Measurements from ENCODE around the gene PLEKHG1.

DNA sequence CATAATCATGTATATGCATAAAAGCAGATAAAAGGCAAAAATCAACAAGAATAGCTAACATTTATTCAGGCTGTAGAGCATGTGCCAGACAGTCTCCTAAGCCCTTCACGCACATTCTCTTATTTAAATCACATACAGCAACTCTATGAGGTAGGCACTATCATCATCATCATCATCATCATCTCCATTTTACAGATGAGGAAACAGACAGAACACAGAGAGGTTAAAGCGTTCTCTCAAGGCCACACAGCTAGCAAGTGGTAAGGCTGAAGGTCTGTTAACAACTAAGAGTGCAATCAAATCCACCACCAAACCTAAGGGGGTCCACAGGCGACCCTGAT, 857 bp upstream of the PLEKHG1 start:
- TF ChIP-seq, protein P1, sequence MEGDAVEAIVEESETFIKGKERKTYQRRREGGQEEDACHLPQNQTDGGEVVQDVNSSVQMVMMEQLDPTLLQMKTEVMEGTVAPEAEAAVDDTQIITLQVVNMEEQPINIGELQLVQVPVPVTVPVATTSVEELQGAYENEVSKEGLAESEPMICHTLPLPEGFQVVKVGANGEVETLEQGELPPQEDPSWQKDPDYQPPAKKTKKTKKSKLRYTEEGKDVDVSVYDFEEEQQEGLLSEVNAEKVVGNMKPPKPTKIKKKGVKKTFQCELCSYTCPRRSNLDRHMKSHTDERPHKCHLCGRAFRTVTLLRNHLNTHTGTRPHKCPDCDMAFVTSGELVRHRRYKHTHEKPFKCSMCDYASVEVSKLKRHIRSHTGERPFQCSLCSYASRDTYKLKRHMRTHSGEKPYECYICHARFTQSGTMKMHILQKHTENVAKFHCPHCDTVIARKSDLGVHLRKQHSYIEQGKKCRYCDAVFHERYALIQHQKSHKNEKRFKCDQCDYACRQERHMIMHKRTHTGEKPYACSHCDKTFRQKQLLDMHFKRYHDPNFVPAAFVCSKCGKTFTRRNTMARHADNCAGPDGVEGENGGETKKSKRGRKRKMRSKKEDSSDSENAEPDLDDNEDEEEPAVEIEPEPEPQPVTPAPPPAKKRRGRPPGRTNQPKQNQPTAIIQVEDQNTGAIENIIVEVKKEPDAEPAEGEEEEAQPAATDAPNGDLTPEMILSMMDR (IDR thresholded peaks at IDR 0.05; ENCODE audit: low read length), result no peak
- no peak for TF ChIP-seq EZH2 (IDR thresholded peaks at IDR 0.05; ENCODE audit: borderline replicate concordance, low read length)
